Epithelial cell of esophagus (primary cell): ENCODE measurements around the gene CD48.
"Not testable (repeated sequence)": the region's sequence is repeated elsewhere in the genome, so short reads cannot be mapped to it uniquely, and the experiment has no call there.

Source experiments
- DNase-seq: peaks from one replicate; pipeline ENCODE4 v3.0.0; 2010; ENCODE audit warnings: low read depth
- H3K4me3 ChIP-seq: 2 replicates; pipeline ENCODE4 v1.5.1; 2011; ENCODE audit warnings: mild to moderate bottlenecking, low read length, control low read depth
- CTCF ChIP-seq: IDR thresholded peaks from 2 replicates; pipeline ENCODE4 v1.5.1; 2011; ENCODE audit warnings: low read depth, mild to moderate bottlenecking, low read length, control low read depth, inconsistent platforms; ENCODE audit not compliant: insufficient read depth; ENCODE audit errors: missing control alignments

Gene CD48

GRCh38 chr1:160713161-160713560 is 1.5 kb upstream of the CD48 start:
- H3K4me3 ChIP-seq, result no peak overlapping the region
- DNase-seq, result no peak
- TF ChIP-seq CTCF, result no peak

- not testable (repeated sequence) for H3K4me3 ChIP-seq, DNase-seq
These were observed 981 bp upstream of the CD48 start for GRCh38 chr1:160712525-160713080.

- H3K4me3 ChIP-seq, result no peak overlapping the region
These were observed 383 bp downstream of the CD48 start for GRCh38 chr1:160711276-160711601.

GRCh38 chr1:160710517-160711252 is 937 bp downstream of the CD48 start:
- TF ChIP-seq CTCF, result no peak
- H3K4me3 ChIP-seq, result no peak overlapping the region
- no peak for DNase-seq

More at GRCh38 chr1:160711276-160711601, 383 bp downstream of the CD48 start:
- no peak for DNase-seq
- no peak for TF ChIP-seq CTCF

GRCh38 chr1:160709715-160710114 is 1.9 kb downstream of the CD48 start:
- no peak overlapping the region for H3K4me3 ChIP-seq
- DNase-seq, result no peak

GRCh38 chr1:160708801-160709200 is 2.8 kb downstream of the CD48 start:
- H3K4me3 ChIP-seq, result no peak overlapping the region
- DNase-seq, result no peak
- TF ChIP-seq CTCF, result no peak

More at GRCh38 chr1:160709715-160710114, 1.9 kb downstream of the CD48 start:
- TF ChIP-seq CTCF, result no peak

GRCh38 chr1:160708118-160708517 is 3.5 kb downstream of the CD48 start:
- TF ChIP-seq CTCF, result no peak
- no peak overlapping the region for H3K4me3 ChIP-seq
- DNase-seq, result no peak
